ENCODE results near the gene CR1L. TPM values are rescaled to one million over a fixed set of nuclear protein-coding genes. Genes with fewer than 3 reads are reported as not detected.
"Not testable (repeated sequence)": the region's sequence is repeated elsewhere in the genome, so short reads cannot be mapped to it uniquely, and the experiment has no call there.

CR1L gene
- total RNA-seq, 1 donor from 2014 or later: not detected

DNA sequence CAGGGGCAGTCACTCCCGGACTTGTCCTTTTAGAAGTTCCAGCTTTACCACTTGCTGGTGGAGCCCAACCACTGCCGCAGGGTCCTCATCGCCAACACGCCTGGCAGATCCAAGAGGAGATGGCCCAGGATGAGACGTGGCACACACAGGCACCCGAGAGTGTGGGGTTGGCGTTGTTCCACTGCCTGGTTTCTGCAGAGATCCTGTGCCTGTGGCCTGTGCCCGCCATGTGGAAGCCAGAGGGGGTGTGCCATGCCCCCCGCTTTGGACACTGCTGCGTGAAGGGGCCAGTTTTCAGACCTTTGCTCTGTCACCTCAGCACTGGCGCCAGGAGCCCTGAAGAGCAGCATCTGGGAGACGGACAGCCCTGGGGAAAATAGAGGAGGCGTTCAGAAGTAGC, 117.7 kb downstream of the CR1L start:
- FAIRE-seq: no peak
- DNase-seq (ENCODE audit: low spot score in 2 of 2): no peak

DNA sequence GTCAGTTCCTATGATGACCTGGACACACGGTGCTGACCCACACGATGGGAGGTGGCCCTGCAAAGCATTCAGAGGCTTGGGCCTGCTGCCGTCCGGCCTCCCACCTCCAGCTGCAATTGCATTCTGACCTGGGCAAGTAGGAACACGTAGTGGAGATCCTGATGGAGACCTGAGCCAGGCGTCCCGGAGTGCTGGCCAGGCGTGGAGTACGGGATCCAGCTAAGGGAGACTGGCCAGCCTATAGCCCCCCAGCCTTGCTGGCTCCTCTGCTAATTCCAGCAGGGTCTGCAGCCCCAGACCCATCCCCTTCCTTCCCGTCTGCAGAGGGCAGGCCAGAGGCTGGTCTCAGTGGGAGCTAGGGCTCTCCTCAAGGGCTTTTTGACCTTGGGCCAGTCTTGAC, 118.2 kb downstream of the CR1L start:
- DNase-seq (ENCODE audit: low spot score in 2 of 2): no peak
- no peak for FAIRE-seq

- FAIRE-seq (no peak), DNase-seq (ENCODE audit: low spot score in 2 of 2) (no peak)
Observed at GRCh38 chr1:207763972-207764371, 119.0 kb downstream of the CR1L start.

- FAIRE-seq (no peak), DNase-seq (ENCODE audit: low spot score in 2 of 2) (no peak)
Observed at GRCh38 chr1:207766569-207766968, 121.6 kb downstream of the CR1L start.

DNA sequence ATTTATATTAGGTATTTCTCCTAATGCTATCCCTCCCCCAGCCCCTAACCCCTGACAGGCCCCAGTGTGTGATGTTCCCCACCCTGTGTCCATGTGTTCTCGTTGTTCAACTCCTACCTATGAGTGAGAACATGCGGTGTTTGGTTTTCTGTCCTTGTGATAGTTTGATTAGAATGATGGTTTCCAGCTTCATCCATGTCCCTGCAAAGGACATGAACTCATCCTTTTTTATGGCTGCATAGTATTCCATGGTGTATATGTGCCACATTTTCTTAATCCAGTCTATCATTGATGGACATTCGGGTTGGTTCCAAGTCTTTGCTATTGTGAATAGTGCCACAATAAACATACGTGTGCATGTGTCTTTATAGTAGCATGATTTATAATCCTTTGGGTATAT, 125.6 kb downstream of the CR1L start:
- not testable (repeated sequence) for FAIRE-seq; DNase-seq (ENCODE audit: low spot score in 2 of 2)

Small RNA genes lying within 50 kb of the gene (small RNA-seq; reads per million reads assigned to genes)
- gene RNA5SP534: not detected

Other genes starting within 250 kb of the CR1L start
- gene CR2, start 190.8 kb upstream of the CR1L start, total RNA-seq: not detected
- gene CR1, start 149.0 kb upstream of the CR1L start, total RNA-seq: 0.41 TPM
- gene CD46, start 106.9 kb downstream of the CR1L start, total RNA-seq: 87.6 TPM